ENCODE data around the gene VENTX.

VENTX gene

GRCh38 chr10:133243593-133243992 lies 5.9 kb downstream of the VENTX start:
- TF ChIP-seq CTCF (conservative IDR thresholded peaks at IDR 0.05; ENCODE audit: low read depth, low read length), result no peak
- no peak overlapping the region for H3K4me3 ChIP-seq (ENCODE audit: low read depth, low read length)
- DNase-seq (ENCODE audit: low read depth), result no peak

GRCh38 chr10:133245439-133246235 lies 8.0 kb downstream of the VENTX start:
- no peak overlapping the region for H3K4me3 ChIP-seq (ENCODE audit: low read depth, low read length)
- no peak for TF ChIP-seq CTCF (conservative IDR thresholded peaks at IDR 0.05; ENCODE audit: low read depth, low read length)

DNA sequence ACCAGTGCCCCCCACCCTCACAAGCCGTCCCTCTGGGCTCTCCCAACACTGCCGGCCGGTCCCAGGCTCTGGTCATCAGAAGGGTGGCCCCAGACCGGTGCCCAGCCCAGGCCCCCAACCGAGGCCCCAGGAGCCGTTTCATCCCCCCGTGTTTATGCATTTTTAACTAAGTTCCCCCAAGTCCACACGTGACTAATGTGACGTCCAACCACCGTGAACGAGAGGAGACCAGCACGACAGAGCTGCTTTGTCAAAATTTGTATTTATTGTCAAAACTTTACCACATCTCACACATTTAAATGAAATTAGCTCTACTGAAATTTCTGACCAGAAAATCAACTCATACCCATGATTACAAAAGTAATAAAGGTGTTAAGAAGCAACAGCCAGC lies 8.6 kb downstream of the VENTX start:
- no peak for TF ChIP-seq CTCF (conservative IDR thresholded peaks at IDR 0.05; ENCODE audit: low read depth, low read length)
- DNase-seq (ENCODE audit: low read depth), result no peak
- no peak overlapping the region for H3K4me3 ChIP-seq (ENCODE audit: low read depth, low read length)

More at GRCh38 chr10:133245439-133246235, 8.0 kb downstream of the VENTX start:
- DNase-seq (ENCODE audit: low read depth), result no peak

GRCh38 chr10:133247681-133248333 lies 10.2 kb downstream of the VENTX start:
- no peak for TF ChIP-seq CTCF (conservative IDR thresholded peaks at IDR 0.05; ENCODE audit: low read depth, low read length)
- DNase-seq (ENCODE audit: low read depth), result no peak
- no peak overlapping the region for H3K4me3 ChIP-seq (ENCODE audit: low read depth, low read length)

DNA sequence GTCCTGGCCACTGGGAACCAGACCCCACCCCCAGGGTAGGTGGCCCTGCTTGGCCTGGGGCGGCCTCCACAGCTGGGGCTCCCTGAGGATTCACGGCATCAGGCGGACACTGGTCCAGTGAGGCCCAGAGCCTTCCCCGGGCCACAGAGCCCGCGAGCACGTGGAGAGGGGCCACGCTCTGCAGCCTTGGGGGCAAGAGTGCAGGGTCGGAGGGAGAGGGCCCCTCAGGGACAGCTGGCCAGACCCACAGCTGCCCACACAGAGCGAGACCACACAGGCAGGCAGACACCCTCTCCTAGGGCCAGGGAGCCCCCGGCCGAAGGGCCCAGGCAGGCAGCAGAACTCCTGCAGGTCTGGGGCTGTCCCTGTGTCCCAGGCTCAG lies 10.7 kb downstream of the VENTX start:
- no peak for TF ChIP-seq CTCF (conservative IDR thresholded peaks at IDR 0.05; ENCODE audit: low read depth, low read length)
- H3K4me3 ChIP-seq (ENCODE audit: low read depth, low read length), result no peak overlapping the region
- no peak for DNase-seq (ENCODE audit: low read depth)

GRCh38 chr10:133249094-133249780 lies 11.6 kb downstream of the VENTX start:
- no peak for TF ChIP-seq CTCF (conservative IDR thresholded peaks at IDR 0.05; ENCODE audit: low read depth, low read length)
- no peak overlapping the region for H3K4me3 ChIP-seq (ENCODE audit: low read depth, low read length)
- no peak for DNase-seq (ENCODE audit: low read depth)

All from choroid plexus epithelial cell (primary cell).